Stimulated activated CD4-positive, alpha-beta T cell treated with anti-CD3 and anti-CD28 coated beads, Interleukin-12 subunit alpha, Interleukin-12 subunit beta, amount 100 ng/mL, for 4 hours (primary cell): ENCODE results near the gene DHCR7.

ENCODE experiments used
- DNase-seq: peaks from one replicate; pipeline ENCODE4 v3.0.0-alpha.2; 2020

DHCR7 gene

DNA sequence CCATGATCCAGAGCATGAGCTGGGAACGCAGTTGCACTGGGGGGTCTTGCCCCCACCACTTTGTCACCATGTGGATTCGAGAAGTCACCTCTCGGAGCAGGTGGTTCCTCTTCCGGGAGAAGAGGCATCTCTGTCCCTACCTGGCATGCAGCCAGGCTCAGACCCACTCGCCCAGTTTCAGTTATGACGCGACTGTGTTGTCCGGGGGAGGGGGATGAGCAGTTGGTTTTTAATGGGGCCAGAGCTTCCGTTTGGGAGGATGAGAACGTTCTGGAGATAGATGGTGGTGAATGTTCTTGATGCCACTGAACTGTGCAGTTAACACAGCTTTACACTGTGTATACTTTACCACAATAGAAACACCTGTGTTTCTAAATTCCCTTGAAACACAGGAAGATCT is 41.5 kb downstream of the DHCR7 start:
- DNase-seq = no peak

- DNase-seq = no peak
These were observed 44.0 kb downstream of the DHCR7 start for GRCh38 chr11:71404209-71404608.

DNA sequence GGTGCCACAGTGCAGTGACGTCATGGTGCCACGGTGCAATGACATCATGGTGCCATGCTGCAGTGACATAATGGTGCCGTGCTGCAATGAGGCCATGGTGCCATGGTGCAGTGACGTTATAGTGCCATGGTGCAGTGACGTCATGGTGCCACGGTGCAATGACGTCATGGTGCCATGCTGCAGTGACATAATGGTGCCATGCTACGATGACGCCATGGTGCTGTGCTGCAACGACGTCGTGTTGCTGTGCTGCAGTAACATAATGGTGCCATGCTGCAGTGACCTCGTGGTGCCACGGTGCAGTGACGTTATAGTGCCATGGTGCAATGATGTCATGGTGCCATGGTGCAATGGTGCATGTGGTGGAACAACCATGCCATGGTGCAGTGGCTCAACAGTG is 45.3 kb downstream of the DHCR7 start:
- no peak for DNase-seq

DNA sequence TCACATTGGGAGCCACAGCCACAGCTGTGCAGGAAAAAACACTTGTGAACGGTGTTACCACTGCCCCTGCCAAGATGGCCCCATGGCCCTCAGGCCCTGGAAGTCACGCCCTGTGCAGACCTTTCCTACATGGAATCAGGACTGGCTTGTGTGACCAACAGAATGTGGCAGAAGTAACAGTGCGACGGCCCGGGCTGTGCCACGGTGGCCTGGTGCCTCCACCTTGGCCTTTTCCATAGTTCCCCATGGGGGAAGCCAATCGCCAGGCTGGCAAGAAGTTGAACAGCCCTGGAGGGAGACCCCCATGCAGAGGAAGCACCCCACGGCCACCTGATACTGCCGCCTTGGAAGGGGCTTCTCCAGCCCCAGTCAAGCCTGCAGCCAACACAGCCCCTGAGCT is 48.0 kb downstream of the DHCR7 start:
- DNase-seq = no peak

DNA sequence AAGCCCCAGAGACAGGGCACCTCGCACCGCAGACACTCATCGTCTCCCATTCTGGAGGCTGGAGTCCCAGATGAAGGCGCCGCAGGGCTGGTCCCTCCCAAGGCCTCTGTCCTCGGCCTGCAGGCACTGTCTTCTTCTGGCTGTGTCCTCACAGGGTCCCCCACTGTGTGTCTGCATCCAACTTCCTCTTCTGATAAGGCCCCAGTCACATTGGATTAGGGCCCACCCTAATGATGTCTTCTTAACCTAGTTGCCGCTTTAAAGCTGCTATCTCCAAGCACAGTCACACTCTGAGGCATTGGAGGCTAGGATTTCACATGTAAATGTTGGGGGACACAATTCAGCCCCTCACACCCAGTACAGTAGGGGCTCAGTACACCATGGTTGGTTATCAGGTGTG is 48.9 kb downstream of the DHCR7 start:
- no peak for DNase-seq

GRCh38 chr11:71397961-71398360 is 50.2 kb downstream of the DHCR7 start:
- no peak for DNase-seq

GRCh38 chr11:71397331-71397860 is 50.8 kb downstream of the DHCR7 start:
- no peak for DNase-seq

DNA sequence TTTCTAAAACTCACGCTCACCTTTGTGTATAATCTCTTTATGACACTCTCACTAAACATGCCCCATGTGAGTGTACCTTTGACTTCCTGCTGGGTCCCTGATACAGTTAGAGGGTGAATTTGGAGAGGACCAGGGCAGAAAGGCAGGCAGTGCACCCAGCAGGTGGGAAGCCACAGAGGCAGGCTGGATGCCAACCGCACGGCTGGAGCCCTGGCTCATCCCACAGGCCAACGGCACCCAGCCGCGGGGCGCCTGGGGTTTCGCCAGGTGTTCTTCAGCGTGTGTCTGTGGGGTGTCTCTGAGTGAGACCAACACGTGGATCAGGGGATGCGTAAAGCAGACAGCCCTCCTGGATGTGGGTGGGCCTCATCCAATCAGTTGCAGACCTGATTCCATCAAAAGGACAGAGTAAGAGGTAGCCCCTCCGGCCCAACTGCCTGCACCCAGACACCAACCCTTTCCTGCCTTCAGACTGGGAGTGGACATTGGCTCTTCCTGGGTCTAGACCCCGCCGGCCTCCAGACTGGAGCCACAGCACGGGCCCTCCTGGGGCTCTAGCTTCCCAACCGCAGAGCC is 51.6 kb downstream of the DHCR7 start:
- DNase-seq = no peak

GRCh38 chr11:71395774-71396173 is 52.4 kb downstream of the DHCR7 start:
- DNase-seq = no peak

DNA sequence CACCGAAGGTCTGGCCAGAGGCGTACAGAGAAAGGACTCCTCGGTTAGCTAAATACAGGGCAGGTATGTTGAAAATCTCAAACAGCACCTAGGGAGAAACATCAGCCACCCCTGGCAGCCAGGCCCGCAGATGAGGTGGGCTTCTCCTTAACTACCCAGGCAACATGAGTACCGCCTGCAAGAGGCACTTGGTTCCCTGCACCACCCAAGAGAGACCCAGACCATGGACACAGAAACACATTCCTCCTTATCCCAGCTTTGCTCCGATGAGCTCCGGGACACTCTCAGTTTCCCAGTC is 53.0 kb downstream of the DHCR7 start:
- DNase-seq = no peak

DNA sequence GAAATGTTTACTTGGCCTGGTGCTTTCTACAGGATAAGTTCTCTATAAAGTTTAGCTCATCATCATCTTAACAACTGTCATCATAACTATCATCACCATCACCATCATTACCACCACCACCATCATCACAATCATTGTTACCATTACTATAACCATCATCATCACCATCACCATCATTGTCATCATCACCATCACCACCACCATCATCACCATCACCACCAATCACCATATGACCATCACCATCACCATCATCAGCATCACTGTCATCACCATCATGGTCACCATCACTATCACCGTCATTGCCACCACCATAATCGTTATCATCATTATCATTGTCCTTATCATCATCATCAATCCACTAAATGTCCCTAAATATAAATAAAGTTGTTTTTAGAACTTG is 54.9 kb downstream of the DHCR7 start:
- DNase-seq = no peak

- DNase-seq = no peak
These were observed 56.4 kb downstream of the DHCR7 start for GRCh38 chr11:71391796-71392195.

GRCh38 chr11:71391352-71391751 is 56.8 kb downstream of the DHCR7 start:
- no peak for DNase-seq

DNA sequence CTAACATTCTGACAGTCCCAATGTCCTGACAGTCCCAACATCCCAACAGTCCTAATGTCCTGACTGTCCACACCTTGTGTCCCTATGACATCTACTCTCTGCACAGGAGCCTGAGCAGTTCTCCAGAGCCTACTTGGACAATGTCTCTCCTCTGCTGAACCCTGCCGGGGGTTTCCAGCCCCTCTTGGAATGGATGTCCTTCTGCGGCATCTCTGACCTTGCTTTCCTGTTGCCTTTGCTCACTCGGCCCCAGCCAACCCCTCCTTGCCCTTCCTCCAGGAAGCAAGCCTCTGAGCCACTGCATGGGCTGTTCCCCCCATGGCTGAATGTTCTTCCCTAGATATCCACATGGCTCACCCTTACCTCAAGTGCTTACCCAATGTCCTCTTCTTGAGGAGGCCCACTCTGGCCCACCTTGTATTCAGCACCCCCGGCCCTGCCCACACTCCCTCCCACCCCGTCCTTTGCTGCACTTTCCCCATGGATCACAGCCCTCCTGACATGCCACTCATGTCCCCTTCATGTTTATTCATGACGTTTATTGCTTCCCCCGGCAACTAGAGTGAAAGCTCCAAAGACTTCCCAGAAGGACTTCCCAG is 59.5 kb downstream of the DHCR7 start:
- DNase-seq = no peak

- DNase-seq = no peak
These were observed 60.2 kb downstream of the DHCR7 start for GRCh38 chr11:71387784-71388636.

DNA sequence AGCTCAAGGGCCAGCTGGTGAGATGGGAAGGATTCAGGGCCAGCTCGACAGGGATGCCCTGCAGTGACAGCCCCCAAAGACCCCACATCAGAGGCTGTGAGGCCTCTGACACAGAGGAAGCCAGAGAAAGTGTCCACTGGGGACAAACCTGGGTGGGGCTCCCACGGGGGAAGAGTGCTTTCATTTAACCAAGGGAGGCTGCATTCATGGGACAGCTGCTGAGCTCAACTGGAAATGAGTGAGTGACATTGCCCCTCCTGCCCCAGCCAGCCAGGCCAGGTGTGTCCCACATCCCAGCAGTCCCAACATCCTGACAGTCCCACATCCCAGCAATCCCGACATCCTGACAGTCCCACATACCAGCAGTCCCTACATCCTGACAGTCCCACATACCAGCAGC is 61.0 kb downstream of the DHCR7 start:
- no peak for DNase-seq

DNA sequence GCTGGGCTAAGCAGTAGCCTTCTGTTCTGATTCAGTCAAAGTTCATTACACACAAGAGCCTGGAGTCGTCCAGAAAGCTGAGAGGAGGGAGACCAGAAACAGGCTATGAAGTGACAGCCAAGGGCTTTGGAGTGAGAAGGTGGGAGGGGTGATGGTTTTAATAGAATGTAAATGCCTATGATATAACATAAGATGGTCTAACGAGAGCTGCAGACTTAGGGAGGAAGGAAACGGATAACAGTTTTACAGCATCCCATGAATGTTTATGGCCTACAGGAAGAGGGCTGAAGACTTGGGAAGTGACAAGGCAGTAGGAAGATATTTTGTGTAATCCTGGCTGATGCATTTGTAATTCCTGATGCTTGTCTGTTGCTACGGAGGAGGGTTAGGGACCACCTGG is 62.0 kb downstream of the DHCR7 start:
- DNase-seq = no peak

GRCh38 chr11:71385091-71385490 is 63.1 kb downstream of the DHCR7 start:
- no peak for DNase-seq

DNA sequence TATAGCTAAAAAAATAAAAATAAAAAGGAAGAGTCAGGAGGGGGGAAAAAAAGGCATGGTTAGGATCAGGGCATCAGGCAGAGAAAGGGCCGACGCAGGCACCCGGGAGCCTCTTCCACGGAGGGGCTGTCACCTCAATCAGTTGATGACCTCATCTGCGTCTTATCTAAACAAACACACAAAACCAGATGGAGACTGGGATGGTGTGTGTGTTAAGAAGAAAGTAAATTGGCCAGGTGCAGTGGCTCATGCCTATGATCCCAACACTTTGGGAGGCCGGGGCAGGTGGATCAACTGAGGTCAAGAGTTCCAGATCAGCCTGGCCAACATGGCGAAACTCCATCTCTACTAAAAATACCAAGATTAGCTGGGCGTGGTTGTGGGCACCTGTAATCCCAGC is 63.6 kb downstream of the DHCR7 start:
- DNase-seq = no peak
